ENCODE data around the gene GLI3.

- TF ChIP-seq POLR2A (IDR thresholded peaks at IDR 0.05) (no peak), CTCF (IDR thresholded peaks at IDR 0.05 in 8 of 11, conservative IDR thresholded peaks at IDR 0.05 in 3 of 11) (no peak)
These were observed 74.3 kb downstream of the GLI3 start for GRCh38 chr7:42162560-42163325.

All from spleen (tissue), 7 donors.